Endothelial cell of umbilical vein (primary cell): ENCODE results near the gene VPS29. TPM values are rescaled to one million over a fixed set of nuclear protein-coding genes. Genes with fewer than 3 reads are reported as not detected.

Experiments used
- BruUV-seq: library from RNA; stranded (reverse); fragments of 400-500 nt; replicated peaks from 2 replicates; lab custom pipeline; 2021; lab: Mats Ljungman, UMichigan
- CTCF ChIA-PET: fragments of 300-600, 350-600 bp; sonication (Branson Sonifier 250); formaldehyde crosslinking; loops from one replicate; lab custom pipeline; 2021; ENCODE audit warnings: antibody characterized with exemption, inconsistent platforms; lab: Charles Lee
- POLR2A ChIA-PET: fragments of 300-600, 350-600 bp; sonication (Branson Sonifier 250); formaldehyde crosslinking; loops from one replicate; lab custom pipeline; 2021; ENCODE audit warnings: antibody characterized with exemption, inconsistent platforms; lab: Charles Lee
- DNase-seq: peaks from one replicate; pipeline ENCODE4 v3.0.0-alpha.2; 2011; ENCODE audit warnings: low read depth, low spot score
- FAIRE-seq: peaks from 2 replicates; lab custom pipeline; 2011; peaks lifted over from hg19 to GRCh38; lab: Jason Lieb, UNC
- H2AFZ ChIP-seq: 2 replicates; pipeline ENCODE4 v1.6.0; 2012; ENCODE audit warnings: low read depth, low read length, control low read depth, inconsistent platforms
- H3K27ac ChIP-seq: 2 replicates; pipeline ENCODE4 v1.5.1; 2011; ENCODE audit warnings: low read depth, mild to moderate bottlenecking, control low read depth, low read length, moderate library complexity; ENCODE audit not compliant: insufficient read depth
- H3K27me3 ChIP-seq, 2 experiments: 2 replicates each; pipeline versions ENCODE4 v1.6.0 to v1.6.1; 2011; ENCODE audit warnings: low read length in 2 of 2, mixed read lengths in 1 of 2; ENCODE audit not compliant: control insufficient read depth in 2 of 2, insufficient read depth in 2 of 2
- H3K36me3 ChIP-seq, 2 experiments: 2 replicates in 1 of 2; 3 replicates in 1 of 2; pipeline ENCODE4 v1.5.1; 2011; ENCODE audit warnings: low read length in 2 of 2, mild to moderate bottlenecking in 1 of 2, moderate library complexity in 1 of 2; ENCODE audit not compliant: control insufficient read depth in 2 of 2, insufficient read depth in 2 of 2; ENCODE audit errors: extremely low read depth in 1 of 2
- H3K4me1 ChIP-seq: 3 replicates; pipeline ENCODE4 v1.5.1; 2011; ENCODE audit warnings: mild to moderate bottlenecking, low read length; ENCODE audit not compliant: control insufficient read depth, insufficient read depth; ENCODE audit errors: extremely low read depth
- H3K4me2 ChIP-seq: 2 replicates; pipeline ENCODE4 v1.6.1; 2011; ENCODE audit warnings: low read length, control low read depth, mixed read lengths; ENCODE audit not compliant: insufficient read depth
- H3K4me3 ChIP-seq, 3 experiments: fragments of 200-600 bp in 1 of 3; sonication (generic), shearing (Covaris generic) in 1 of 3; replicated peaks in 1 of 3; 2 replicates each; pipeline ENCODE4 v1.5.1; 2011 to 2016; ENCODE audit warnings: control low read depth in 3 of 3, low read length in 3 of 3, mild to moderate bottlenecking in 2 of 3, inconsistent platforms in 1 of 3, low read depth in 1 of 3, moderate library complexity in 1 of 3; ENCODE audit not compliant: insufficient read depth in 1 of 3
- H3K79me2 ChIP-seq: 2 replicates; pipeline ENCODE4 v1.6.0; 2012; ENCODE audit warnings: low read length, inconsistent platforms; ENCODE audit not compliant: control insufficient read depth, insufficient read depth
- H3K9ac ChIP-seq: replicated peaks from 2 replicates; pipeline ENCODE3; 2011; ENCODE audit warnings: low read length, control low read depth; ENCODE audit not compliant: insufficient read depth; ENCODE audit errors: extremely low read depth
- H3K9me1 ChIP-seq: replicated peaks from 3 replicates; pipeline ENCODE4 v1.6.0; 2011; ENCODE audit warnings: mild to moderate bottlenecking, low read length; ENCODE audit not compliant: control insufficient read depth, insufficient read depth; ENCODE audit errors: extremely low read depth
- H3K9me3 ChIP-seq: replicated peaks from 2 replicates; pipeline ENCODE4 v1.5.1; 2012; ENCODE audit warnings: low read length, inconsistent platforms; ENCODE audit not compliant: control insufficient read depth, insufficient read depth
- H4K20me1 ChIP-seq: replicated peaks from 2 replicates; pipeline ENCODE3; 2011; ENCODE audit warnings: mild to moderate bottlenecking, low read length; ENCODE audit not compliant: control insufficient read depth, insufficient read depth; ENCODE audit errors: extremely low read depth
- EZH2 ChIP-seq: IDR thresholded peaks from 2 replicates; pipeline ENCODE4 v1.6.1; 2012; ENCODE audit warnings: borderline replicate concordance, low read depth, mild to moderate bottlenecking, moderate library complexity, low read length, inconsistent platforms; ENCODE audit not compliant: severe bottlenecking
- FOS ChIP-seq: IDR thresholded peaks from 2 replicates; pipeline ENCODE4 v1.6.1; 2011; ENCODE audit warnings: mild to moderate bottlenecking, low read length, moderate library complexity, borderline replicate concordance; ENCODE audit not compliant: insufficient read depth
- GATA2 ChIP-seq: IDR thresholded peaks from 2 replicates; pipeline ENCODE4 v1.7.0; 2011; ENCODE audit warnings: low read depth, mild to moderate bottlenecking, moderate library complexity, mixed read lengths, low read length; ENCODE audit not compliant: insufficient read length, insufficient read depth
- JUN ChIP-seq: IDR thresholded peaks from 2 replicates; pipeline ENCODE4 v1.6.1; 2011; ENCODE audit warnings: borderline replicate concordance, low read depth; ENCODE audit not compliant: insufficient read length, insufficient read depth
- MYC ChIP-seq: IDR thresholded peaks from one replicate; pipeline ENCODE4 v1.6.1; 2011; ENCODE audit warnings: mild to moderate bottlenecking, low read depth, low read length
- POLR2A ChIP-seq: IDR thresholded peaks from 2 replicates; pipeline ENCODE4 v1.6.1; 2012; ENCODE audit warnings: low read depth, mild to moderate bottlenecking, control low read depth, low read length
- POLR2AphosphoS5 ChIP-seq: IDR thresholded peaks from 2 replicates; pipeline ENCODE4 v1.6.1; 2012; ENCODE audit warnings: low read depth, mild to moderate bottlenecking, control low read depth, low read length, moderate library complexity; ENCODE audit not compliant: insufficient read depth
- dilution Hi-C: fragments of 300-500 bp; cut with MboI; formaldehyde crosslinking; loops from one replicate; pipeline ENCODE4 v1.15.0; 2019; ENCODE audit warnings: low sequenced_read_pairs; ENCODE audit not compliant: extremely low pct_ligation_motif_present
- intact Hi-C: fragments of 100-400 bp; cut with micrococcal nuclease; formaldehyde crosslinking; loops from one replicate; pipeline ENCODE4 v1.10.0; 2022
- polyA plus RNA-seq, 4 experiments: library from polyadenylated mRNA; depleted of rRNA in 3 of 4; stranded (reverse) in 3 of 4; unstranded in 1 of 4; fragments of >200 nt; gene quantifications; 2 replicates each; pipeline versions ENCODE4 v1.2.1 to v1.2.3, GENCODE V29; 2011 to 2012; ENCODE audit warnings: missing spikeins in 1 of 4
- total RNA-seq: library from RNA; stranded (reverse); gene quantifications from 2 replicates; pipeline ENCODE4 v1.2.3, GENCODE V29; 2021
- TF ChIP-seq, protein P1 (sequence below), 2 donors: IDR thresholded peaks; 1 replicate in 1 of 2; 2 replicates in 1 of 2; pipeline ENCODE4 v1.5.1; 2011; ENCODE audit warnings: low read length in 2 of 2, mild to moderate bottlenecking in 2 of 2, moderate library complexity in 2 of 2, control low read depth in 1 of 2, inconsistent platforms in 1 of 2, low read depth in 1 of 2; ENCODE audit not compliant: insufficient read depth in 1 of 2; ENCODE audit errors: extremely low read depth in 1 of 2
- TF ChIP-seq, protein P2 (sequence below): IDR thresholded peaks from 2 replicates; pipeline ENCODE4 v1.6.1; 2011; ENCODE audit not compliant: insufficient read depth, insufficient read length

Gene VPS29
- total and polyA plus RNA-seq, 2 donors (not counting 3 experiments of a cell fraction or from before 2014, with no cell fraction given), result 138 to 155 TPM

DNA sequence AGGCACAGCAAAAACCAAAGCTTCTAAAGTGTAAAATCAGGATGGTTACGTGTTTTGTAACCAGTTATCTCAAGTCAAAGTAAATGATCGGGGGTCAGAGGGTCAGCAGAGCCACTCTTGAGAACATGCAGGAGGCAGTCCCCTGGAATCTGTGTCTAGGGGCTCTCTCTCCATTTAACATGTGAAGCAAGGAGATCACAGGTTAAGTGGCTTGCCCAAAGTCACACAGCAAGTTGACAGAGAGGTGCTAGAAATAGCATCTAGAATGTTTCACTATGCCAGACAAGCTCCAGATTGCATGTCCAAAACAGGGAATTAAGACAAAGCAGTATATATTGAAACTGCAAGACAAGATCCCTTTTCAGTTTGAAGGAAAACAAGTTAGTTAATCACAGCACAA lies 47.8 kb upstream of the VPS29 start:
- Histone ChIP-seq H3K9ac (no peak overlapping the region), H3K4me2 (no peak overlapping the region), H3K4me3 (no peak overlapping the region), H4K20me1 (no peaks in the 10 kb centered on the region), H3K27ac (no peak overlapping the region), H3K4me1 (peaks cover 27% of the 10 kb centered on the region), H3K9me3 (no peaks in the 10 kb centered on the region), H2AFZ (no peak overlapping the region), H3K79me2 (peaks cover 52% of the 10 kb centered on the region), H3K27me3 (no peaks in the 10 kb centered on the region), H3K36me3 (peaks cover 0 to 3% of the 10 kb centered on the region in 2 experiments), H3K9me1 (no peaks in the 10 kb centered on the region)
- dilution Hi-C loops (no loop called here), intact Hi-C loops (loop anchor here (5.0 kb wide), 1 partner anchor 193 kb away; the partner anchor contains the start of gene PPP1CC)
- BruUV-seq, result no TSS peak
- DNase-seq (no peak), FAIRE-seq (no peak)
- TF ChIP-seq, protein P1, sequence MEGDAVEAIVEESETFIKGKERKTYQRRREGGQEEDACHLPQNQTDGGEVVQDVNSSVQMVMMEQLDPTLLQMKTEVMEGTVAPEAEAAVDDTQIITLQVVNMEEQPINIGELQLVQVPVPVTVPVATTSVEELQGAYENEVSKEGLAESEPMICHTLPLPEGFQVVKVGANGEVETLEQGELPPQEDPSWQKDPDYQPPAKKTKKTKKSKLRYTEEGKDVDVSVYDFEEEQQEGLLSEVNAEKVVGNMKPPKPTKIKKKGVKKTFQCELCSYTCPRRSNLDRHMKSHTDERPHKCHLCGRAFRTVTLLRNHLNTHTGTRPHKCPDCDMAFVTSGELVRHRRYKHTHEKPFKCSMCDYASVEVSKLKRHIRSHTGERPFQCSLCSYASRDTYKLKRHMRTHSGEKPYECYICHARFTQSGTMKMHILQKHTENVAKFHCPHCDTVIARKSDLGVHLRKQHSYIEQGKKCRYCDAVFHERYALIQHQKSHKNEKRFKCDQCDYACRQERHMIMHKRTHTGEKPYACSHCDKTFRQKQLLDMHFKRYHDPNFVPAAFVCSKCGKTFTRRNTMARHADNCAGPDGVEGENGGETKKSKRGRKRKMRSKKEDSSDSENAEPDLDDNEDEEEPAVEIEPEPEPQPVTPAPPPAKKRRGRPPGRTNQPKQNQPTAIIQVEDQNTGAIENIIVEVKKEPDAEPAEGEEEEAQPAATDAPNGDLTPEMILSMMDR (IDR thresholded peaks at IDR 0.05; ENCODE audit: extremely low read depth in 1 of 2, insufficient read depth in 1 of 2, low read depth in 1 of 2, low read length in 2 of 2), result no peak
- no peak for TF ChIP-seq JUN
- TF ChIP-seq POLR2A, result no peak
- TF ChIP-seq GATA2, result no peak
- TF ChIP-seq, protein P2, sequence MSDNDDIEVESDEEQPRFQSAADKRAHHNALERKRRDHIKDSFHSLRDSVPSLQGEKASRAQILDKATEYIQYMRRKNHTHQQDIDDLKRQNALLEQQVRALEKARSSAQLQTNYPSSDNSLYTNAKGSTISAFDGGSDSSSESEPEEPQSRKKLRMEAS, result no peak
- TF ChIP-seq MYC, result no peak
- no peak for TF ChIP-seq EZH2
- no peak for TF ChIP-seq FOS
- no peak for TF ChIP-seq POLR2AphosphoS5
- CTCF ChIA-PET, result interaction anchor here (1.7 to 7.0 kb wide), 2 partner anchors 51 to 338 kb away, joined by 3 to 88 read pairs; no protein-coding TSS in a partner anchor
- POLR2A ChIA-PET, result no interaction called here
